ENCODE measurements around the gene LCN15.
"Not testable (repeated sequence)": the region's sequence is repeated elsewhere in the genome, so short reads cannot be mapped to it uniquely, and the experiment has no call there.

Gene LCN15

GRCh38 chr9:136764301-136764891, at the start of gene LCN15:
LCN15 (minus strand) TSS chr9:136764518; CDS start chr9:136764488, 30 bp downstream.
- DNase-seq (ENCODE audit: low read depth in 2 of 2, low spot score in 1 of 2) = no peak

DNA sequence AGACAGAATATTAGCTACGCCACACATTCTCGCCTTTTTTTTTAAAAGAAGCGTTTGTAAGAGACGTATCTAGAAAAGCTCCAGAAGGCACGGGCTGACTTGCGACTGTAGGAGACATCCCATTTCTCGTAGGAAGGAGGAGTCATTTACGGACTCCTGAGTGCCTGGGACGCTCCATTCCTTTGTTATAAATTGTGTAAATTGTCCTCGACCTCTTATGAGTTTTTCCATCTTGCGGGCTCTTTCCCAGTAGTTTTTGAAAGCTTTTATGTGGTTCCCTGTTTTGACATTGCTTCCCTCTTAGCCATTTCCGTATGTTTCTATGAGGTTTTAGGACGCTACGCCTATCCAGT, 44.5 kb upstream of the LCN15 start:
- DNase-seq (ENCODE audit: low read depth in 2 of 2, low spot score in 1 of 2) = no peak

DNA sequence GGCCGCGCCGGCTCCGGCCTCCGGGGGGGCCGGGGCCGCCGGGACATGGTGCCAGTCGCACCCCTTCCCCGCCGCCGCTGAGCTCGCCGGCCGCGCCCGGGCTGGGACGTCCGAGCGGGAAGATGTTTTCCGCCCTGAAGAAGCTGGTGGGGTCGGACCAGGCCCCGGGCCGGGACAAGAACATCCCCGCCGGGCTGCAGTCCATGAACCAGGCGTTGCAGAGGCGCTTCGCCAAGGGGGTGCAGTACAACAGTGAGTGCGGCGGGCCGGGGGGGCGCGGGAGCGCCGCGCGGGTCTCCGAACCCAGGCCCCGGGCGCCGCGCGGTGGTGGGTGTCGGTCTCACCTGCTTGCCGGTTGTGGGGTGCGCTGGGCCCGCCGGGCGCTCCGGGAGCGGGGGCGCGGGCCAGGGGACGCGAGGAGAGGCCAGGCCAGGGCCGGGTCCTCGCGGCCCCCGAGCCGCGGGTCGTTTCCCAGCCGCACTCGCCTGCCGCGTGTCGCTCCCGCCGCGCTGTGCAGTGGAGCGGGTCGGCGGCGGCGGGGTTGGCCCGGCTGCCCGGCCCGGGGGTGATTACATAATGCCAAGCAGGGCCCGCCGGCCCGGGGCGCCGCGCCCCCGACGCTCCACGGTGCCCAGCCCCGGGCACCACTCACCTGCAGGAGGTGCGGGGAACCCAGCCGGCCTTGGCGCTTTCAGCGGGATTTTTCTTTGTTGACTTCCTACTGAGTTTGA, 43.9 kb upstream of the LCN15 start:
- DNase-seq (ENCODE audit: low read depth in 2 of 2, low spot score in 1 of 2) = peak; percentile 19 to 22

DNA sequence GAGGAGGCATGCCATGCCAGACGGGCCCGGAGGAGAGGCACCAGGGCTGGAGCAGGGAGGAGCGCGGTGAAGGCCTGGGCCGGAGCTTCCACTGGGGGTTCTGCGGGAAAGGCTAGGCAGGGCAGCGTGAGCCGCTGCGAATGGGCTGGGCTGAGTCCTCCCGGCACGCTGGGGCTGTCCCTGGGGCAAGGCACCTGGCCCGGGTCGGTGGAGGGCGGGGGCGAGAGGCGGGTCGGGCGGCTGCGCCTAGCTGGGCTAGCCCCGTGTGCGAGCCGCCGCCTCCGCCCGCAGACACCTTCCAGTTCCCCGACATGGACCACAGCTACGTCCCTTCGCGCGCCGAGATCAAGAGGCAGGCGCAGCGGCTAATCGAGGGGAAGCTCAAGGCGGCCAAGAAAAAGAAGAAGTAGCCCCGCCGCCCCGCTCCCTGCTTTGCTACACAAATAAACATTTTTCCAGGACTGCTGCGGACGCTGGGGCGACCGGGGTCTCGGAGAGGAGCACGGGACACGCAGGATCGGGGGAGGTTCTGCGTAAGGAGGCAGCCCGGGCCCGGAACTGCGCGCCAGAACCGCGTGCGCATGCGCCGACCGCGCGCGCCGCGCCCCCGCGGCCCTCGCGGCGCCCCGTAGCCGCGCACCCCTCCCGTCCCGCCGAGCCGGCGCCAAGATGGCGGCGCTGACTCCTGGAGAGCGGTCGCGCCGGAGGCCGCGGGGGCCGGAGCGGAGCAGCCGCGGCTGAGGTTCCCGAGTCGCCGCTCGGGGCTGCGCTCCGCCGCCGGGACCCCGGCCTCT, 43.2 kb upstream of the LCN15 start, which contains the start of gene RABL6:
TSS of gene RABL6 (plus strand) at position 668 of the 794 bp plus-strand sequence. CDS start 249 bp downstream, outside the sequence.
- DNase-seq (ENCODE audit: low read depth in 2 of 2, low spot score in 1 of 2) = peak; percentile 49 to 58

DNA sequence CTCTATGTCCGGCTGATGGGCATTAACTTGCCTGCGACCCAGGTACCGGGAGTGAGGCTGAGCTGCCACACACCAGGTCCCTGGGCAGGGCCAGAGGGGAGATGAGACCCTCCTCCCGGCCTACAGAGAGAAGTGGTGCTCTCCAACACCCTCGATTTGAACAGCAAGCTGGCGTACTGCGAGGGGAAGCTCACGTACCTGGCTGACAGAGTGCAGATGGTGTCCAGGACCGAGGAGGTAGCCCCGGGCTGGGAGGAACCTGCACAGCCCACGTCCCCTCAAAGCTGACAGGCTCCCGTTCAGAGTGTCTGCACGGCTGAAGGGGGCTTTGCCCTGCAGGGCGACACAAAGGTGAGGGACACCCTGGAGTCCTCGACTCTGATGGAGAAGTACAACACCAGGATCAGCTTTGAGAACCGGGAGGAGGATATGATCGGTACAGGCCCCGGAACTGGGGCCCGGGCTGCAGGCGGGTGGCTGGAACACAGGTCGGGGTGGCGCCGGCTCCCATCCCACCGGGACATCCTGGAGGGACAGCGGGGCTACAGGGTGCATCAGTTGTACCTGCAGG, 42.4 kb upstream of the LCN15 start:
- no peak for DNase-seq (ENCODE audit: low read depth in 2 of 2, low spot score in 1 of 2)

DNA sequence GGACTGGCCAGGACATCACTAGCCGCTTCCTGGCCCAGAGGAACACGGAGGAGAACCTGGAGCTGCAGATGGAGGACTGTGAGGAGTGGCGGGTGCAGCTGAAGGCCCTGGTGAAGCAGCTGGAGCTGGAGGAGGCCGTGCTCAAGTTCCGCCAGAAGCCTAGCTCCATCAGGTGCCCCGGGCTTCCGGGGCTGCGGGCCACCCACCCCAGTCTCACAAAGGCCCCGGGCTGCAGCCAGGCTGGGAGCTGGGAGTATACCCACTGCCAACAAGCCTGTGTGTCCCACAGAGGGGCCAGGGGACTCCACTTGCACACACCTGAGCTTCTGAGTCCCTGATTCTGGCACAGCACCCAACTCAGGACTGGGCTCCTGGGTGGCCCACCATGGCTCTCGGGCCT, 41.7 kb upstream of the LCN15 start:
- no peak for DNase-seq (ENCODE audit: low read depth in 2 of 2, low spot score in 1 of 2)

GRCh38 chr9:136805207-136805740, 41.0 kb upstream of the LCN15 start:
- no peak for DNase-seq (ENCODE audit: low read depth in 2 of 2, low spot score in 1 of 2)

- no peak for DNase-seq (ENCODE audit: low read depth in 2 of 2, low spot score in 1 of 2)
Measured at GRCh38 chr9:136804509-136805206, 40.3 kb upstream of the LCN15 start.

DNA sequence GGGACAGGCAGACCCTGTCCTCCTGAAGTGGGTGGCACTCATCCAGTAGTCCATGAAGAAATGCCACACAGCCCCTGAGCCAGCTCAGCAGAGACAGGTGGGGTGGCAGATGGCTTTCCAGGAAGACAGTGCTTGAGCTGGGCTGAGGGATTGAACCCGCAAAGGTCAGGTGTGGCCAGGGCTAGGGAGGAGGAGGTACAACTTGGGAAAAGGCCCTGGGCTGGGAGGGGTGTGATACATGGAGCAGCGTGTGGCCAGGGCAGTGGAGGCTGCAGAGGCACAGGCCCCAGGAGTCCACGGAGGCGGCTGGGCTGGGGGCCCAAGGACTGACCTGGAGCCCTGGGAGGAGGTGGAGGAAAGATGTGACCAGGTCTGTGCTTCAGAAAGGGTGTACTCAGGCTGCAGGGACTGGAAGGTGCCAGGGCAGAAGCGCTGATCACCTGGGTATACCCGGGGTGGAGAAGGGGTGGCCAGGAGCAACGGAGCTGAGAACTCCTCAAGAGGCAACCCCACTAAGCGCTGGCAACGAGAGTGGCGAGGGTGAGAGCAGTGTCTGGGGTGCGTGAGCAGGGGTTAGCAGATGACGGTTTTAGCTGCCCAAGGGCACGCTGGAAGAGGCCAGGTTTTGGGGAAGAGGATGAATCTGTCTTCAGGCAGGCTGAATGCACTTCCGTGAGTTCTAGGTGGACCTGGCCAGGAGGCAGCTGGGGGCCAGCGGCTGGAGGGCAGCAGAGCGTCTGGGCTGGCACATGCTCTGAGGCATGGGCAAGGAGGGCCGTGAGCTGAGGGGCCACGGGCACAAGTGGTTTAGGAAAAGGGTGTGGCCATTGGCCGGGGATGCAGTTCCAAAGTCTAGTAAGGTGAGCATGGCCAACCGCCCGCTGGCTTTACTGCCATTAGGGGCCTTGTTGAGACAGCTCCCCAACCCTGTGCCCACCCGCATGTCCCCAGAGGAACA, 39.5 kb upstream of the LCN15 start:
- DNase-seq (ENCODE audit: low read depth in 2 of 2, low spot score in 1 of 2) = no peak

DNA sequence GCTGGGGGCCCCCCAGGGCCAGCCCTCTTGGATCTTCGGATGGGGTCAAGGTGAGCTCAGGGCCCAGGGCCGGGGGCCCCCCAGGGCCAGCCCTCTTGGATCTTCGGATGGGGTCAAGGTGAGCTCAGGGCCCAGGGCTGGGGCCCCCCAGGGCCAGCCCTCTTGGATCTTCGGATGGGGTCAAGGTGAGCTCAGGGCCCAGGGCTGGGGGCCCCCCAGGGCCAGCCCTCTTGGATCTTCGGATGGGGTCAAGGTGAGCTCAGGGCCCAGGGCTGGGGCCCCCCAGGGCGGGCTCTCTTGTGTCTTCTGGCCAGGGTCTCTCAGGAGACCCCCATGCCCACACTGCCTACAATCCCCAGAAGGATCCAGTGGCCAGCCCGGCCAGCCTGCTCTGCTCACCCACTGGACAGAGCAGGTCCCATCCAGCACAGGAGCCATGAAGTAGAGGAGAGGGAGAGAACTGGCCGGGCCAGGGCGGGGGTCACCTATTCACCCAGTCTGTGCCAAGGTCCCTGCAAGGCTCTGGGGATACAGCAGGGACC, 38.8 kb upstream of the LCN15 start:
- DNase-seq (ENCODE audit: low read depth in 2 of 2, low spot score in 1 of 2) = not testable (repeated sequence)

DNA sequence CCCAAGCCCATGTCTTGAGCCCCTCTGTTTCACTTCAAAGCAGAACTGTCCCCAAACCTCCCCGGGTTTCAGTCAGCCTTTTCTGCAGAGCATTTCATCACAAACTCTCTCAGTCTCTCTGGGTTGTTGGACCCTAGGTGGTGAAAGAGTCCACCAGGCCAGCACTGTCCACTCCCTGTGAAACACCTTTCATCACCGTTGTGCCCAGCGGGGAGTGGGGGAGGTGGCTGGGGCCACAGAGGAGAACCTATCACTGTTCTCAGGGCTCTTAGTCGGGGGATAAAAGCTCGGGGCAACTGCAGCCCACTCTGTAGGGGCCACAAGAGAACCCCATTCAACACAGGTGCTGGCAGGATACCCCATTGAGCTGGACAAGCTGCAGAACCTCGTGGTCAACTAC, 38.0 kb upstream of the LCN15 start:
- DNase-seq (ENCODE audit: low read depth in 2 of 2, low spot score in 1 of 2) = no peak

- DNase-seq (ENCODE audit: low read depth in 2 of 2, low spot score in 1 of 2) = peak; percentile 72 to 88
Measured at GRCh38 chr9:136799854-136800657, 35.7 kb upstream of the LCN15 start.

DNA sequence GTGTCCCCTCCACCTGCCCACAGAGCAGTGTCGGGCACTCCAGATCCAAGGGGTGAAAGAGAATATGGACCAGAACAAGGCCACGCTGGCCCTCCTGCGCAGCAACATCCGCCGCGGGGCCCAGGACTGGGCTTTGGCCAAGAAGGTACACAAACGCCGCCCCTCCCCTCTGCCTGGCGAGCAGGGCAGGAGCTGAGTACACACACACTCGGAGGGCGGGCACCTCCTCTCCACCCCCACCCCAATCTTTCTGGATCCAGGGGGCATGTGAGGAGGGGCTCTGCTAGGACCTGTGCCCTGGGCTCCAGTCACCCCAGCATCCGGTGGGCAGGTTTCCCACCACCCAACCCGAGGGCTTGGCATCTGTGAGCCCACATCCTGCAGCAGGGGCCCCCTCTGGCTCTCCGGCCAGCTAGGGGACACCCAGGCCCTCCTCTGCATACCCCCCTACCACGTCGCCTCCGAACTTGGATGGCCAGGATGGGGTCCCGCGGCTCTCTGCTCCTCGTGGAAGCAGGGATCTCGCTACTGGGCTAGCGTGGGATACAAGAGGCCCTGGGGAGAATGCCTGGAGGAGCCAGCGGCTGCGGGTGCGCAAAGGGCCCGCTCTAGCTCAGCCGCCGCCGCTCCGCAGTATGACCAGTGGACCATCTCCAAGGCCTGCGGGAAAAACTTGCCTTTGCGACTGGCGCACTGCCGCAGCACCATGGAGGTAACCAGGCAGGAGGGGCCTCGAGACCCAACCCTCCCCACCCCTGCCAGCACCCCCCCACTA, 34.9 kb upstream of the LCN15 start:
- no peak for DNase-seq (ENCODE audit: low read depth in 2 of 2, low spot score in 1 of 2)

- no peak for DNase-seq (ENCODE audit: low read depth in 2 of 2, low spot score in 1 of 2)
Measured at GRCh38 chr9:136798708-136799078, 34.4 kb upstream of the LCN15 start.

- not testable (repeated sequence) for DNase-seq (ENCODE audit: low read depth in 2 of 2, low spot score in 1 of 2)
Measured at GRCh38 chr9:136796775-136797347, 32.5 kb upstream of the LCN15 start.

DNA sequence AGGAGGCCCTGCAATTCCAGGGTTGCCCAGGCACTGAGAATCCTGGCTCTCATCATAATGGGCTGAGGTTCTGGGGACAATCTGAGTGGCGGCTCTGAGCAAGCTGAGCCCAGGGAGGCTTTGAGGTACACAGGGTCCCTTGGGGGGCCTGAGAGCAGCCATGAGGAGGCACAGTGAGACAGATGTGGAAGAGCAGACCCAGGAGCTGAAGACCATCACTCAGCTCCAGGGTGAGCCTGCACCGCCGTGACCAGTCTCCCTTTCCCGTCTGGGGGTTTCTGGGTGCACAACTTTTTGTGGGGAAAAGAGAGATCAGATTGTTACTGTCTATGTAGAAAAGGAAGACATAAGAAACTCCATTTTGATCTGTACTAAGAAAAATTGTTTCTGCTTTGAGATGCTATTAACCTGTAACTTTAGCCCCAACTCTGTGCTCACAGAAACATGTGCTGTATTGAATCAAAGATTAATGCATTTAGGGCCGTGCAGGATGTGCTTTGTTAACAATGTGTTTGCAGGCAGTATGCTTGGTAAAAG, 32.0 kb upstream of the LCN15 start, which contains the start of gene CCDC183:
TSS of gene CCDC183 (plus strand) at position 101 of the 537 bp plus-strand sequence. CDS start at position 161, 60 bp downstream.
- no peak for DNase-seq (ENCODE audit: low read depth in 2 of 2, low spot score in 1 of 2)

DNA sequence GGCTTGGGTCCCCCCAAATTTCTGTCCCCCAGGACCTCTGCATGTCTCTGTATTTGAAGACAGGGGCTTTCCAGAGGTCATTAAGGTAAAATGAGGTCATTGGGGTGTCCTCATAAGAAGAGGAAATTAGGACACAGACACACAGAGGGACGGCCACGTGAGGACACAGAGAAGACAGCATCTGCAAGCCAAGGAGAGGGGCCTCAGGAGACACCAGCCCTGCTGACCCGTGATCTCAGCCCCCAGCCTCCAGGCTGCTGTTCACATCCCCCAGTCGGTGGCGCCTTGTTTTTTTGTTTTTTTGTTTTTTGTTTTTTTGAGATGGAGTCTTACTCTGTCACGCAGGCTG, 30.7 kb upstream of the LCN15 start:
- DNase-seq (ENCODE audit: low read depth in 2 of 2, low spot score in 1 of 2) = no peak
